HEK293 (cell line): ENCODE results near the gene CDK17.

Source experiments
- CTCF ChIA-PET: fragments of 350-600 bp; formaldehyde crosslinking; extraction: SDS; loops from one replicate; lab custom pipeline; 2021; ENCODE audit warnings: antibody characterized with exemption; lab: Yijun Ruan, JAX
- POLR2A ChIA-PET: fragments of 300-600 bp; formaldehyde crosslinking; extraction: SDS; loops from one replicate; lab custom pipeline; 2020; ENCODE audit warnings: antibody characterized with exemption, inconsistent platforms; lab: Yijun Ruan, JAX
- H3K27ac ChIP-seq: fragments of 200-500 bp; sonication (Bioruptor generic); 2 replicates; pipeline ENCODE4 v1.5.1; 2014; ENCODE audit warnings: low read depth, low read length, control low read depth, inconsistent platforms; ENCODE audit errors: extremely low read depth
- H3K36me3 ChIP-seq, 2 experiments: fragments of 200-500 bp in 1 of 2; sonication (Bioruptor generic) in 1 of 2; 1 replicate in 1 of 2; 2 replicates in 1 of 2; pipeline ENCODE4 v1.5.1; 2014 to 2017; ENCODE audit warnings: inconsistent platforms in 2 of 2, low read length in 2 of 2; ENCODE audit not compliant: control insufficient read depth in 2 of 2, insufficient read depth in 1 of 2
- H3K4me1 ChIP-seq: fragments of 200-500 bp; sonication (Bioruptor generic); 2 replicates; pipeline ENCODE4 v1.5.1; 2014; ENCODE audit warnings: mild to moderate bottlenecking, low read length, inconsistent platforms; ENCODE audit not compliant: control insufficient read depth, insufficient read depth
- H3K4me3 ChIP-seq: 2 replicates; pipeline ENCODE4 v1.5.1; 2011; ENCODE audit warnings: low read depth, mild to moderate bottlenecking, control low read depth, low read length, moderate library complexity
- H3K9me3 ChIP-seq: fragments of 200-500 bp; sonication (Bioruptor generic); 2 replicates; pipeline ENCODE4 v1.5.1; 2014; ENCODE audit warnings: low read depth, low read length, inconsistent platforms; ENCODE audit not compliant: control insufficient read depth, insufficient read depth
- GLIS2 ChIP-seq: fragments of 450-650 bp; formaldehyde crosslinking; IDR thresholded peaks from 2 replicates; pipeline ENCODE4 v1.5.1; 2016; ENCODE audit warnings: missing biosample characterization, missing genetic modification characterization
- HIC1 ChIP-seq: fragments of 450-650 bp; formaldehyde crosslinking; IDR thresholded peaks from 2 replicates; pipeline ENCODE4 v1.5.1; 2016; ENCODE audit warnings: missing biosample characterization, missing genetic modification characterization
- IKZF3 ChIP-seq: fragments of 450-650 bp; IDR thresholded peaks from 2 replicates; pipeline ENCODE4 v1.5.0; 2018; ENCODE audit warnings: missing biosample characterization, mild to moderate bottlenecking, missing genetic modification characterization, moderate library complexity
- KLF7 ChIP-seq: fragments of 450-650 bp; formaldehyde crosslinking; IDR thresholded peaks from 2 replicates; pipeline ENCODE4 v1.5.1; 2016; ENCODE audit warnings: missing biosample characterization, missing genetic modification characterization, borderline replicate concordance
- MEIS1 ChIP-seq: sonication (generic); formaldehyde crosslinking; IDR thresholded peaks from 2 replicates; pipeline ENCODE4 v1.8.1; 2022; ENCODE audit warnings: missing genetic modification reagents, mild to moderate bottlenecking, borderline replicate concordance
- PRDM2 ChIP-seq: fragments of 450-650 bp; formaldehyde crosslinking; IDR thresholded peaks from 2 replicates; pipeline ENCODE4 v1.5.1; 2016; ENCODE audit warnings: missing biosample characterization, missing genetic modification characterization, borderline replicate concordance
- SP3 ChIP-seq: fragments of 450-650 bp; formaldehyde crosslinking; IDR thresholded peaks from 2 replicates; pipeline ENCODE4 v1.5.1; 2016; ENCODE audit warnings: missing biosample characterization, missing genetic modification characterization
- ZBTB17 ChIP-seq: fragments of 450-650 bp; formaldehyde crosslinking; IDR thresholded peaks from 2 replicates; pipeline ENCODE4 v1.5.1; 2016; ENCODE audit warnings: missing biosample characterization, missing genetic modification characterization
- ZBTB21 ChIP-seq: fragments of 450-650 bp; formaldehyde crosslinking; IDR thresholded peaks from 2 replicates; pipeline ENCODE4 v1.5.1; 2017; ENCODE audit warnings: missing biosample characterization, missing genetic modification characterization
- ZEB2 ChIP-seq: fragments of 450-650 bp; formaldehyde crosslinking; IDR thresholded peaks from 2 replicates; pipeline ENCODE4 v1.5.1; 2016; ENCODE audit warnings: missing biosample characterization, missing genetic modification characterization
- ZFHX2 ChIP-seq: fragments of 450-650 bp; formaldehyde crosslinking; conservative IDR thresholded peaks from 2 replicates; pipeline ENCODE4 v1.5.1; 2016; ENCODE audit warnings: missing biosample characterization, missing genetic modification characterization
- ZNF112 ChIP-seq: fragments of 450-650 bp; formaldehyde crosslinking; IDR thresholded peaks from 2 replicates; pipeline ENCODE4 v1.5.0; 2017; ENCODE audit warnings: missing biosample characterization, missing genetic modification characterization
- ZNF214 ChIP-seq: fragments of 450-650 bp; formaldehyde crosslinking; IDR thresholded peaks from 2 replicates; pipeline ENCODE4 v1.5.1; 2017; ENCODE audit warnings: missing biosample characterization, mild to moderate bottlenecking, missing genetic modification characterization, borderline replicate concordance
- ZNF26 ChIP-seq: fragments of 450-650 bp; formaldehyde crosslinking; IDR thresholded peaks from 2 replicates; pipeline ENCODE4 v1.5.1; 2016; ENCODE audit warnings: missing biosample characterization, missing genetic modification characterization
- ZNF266 ChIP-seq: fragments of 450-650 bp; formaldehyde crosslinking; IDR thresholded peaks from 2 replicates; pipeline ENCODE4 v1.5.1; 2016; ENCODE audit warnings: missing biosample characterization, missing genetic modification characterization, low read depth
- ZNF404 ChIP-seq: fragments of 450-650 bp; formaldehyde crosslinking; IDR thresholded peaks from 2 replicates; pipeline ENCODE4 v1.5.1; 2017; ENCODE audit warnings: missing biosample characterization, missing genetic modification characterization
- ZNF521 ChIP-seq: fragments of 450-650 bp; formaldehyde crosslinking; IDR thresholded peaks from 2 replicates; pipeline ENCODE4 v1.5.1; 2017; ENCODE audit warnings: missing biosample characterization, mild to moderate bottlenecking, missing genetic modification characterization
- ZNF548 ChIP-seq: fragments of 450-650 bp; formaldehyde crosslinking; IDR thresholded peaks from 2 replicates; pipeline ENCODE4 v1.5.1; 2016; ENCODE audit warnings: missing biosample characterization, missing genetic modification characterization
- ZNF707 ChIP-seq: fragments of 450-650 bp; formaldehyde crosslinking; IDR thresholded peaks from 2 replicates; pipeline ENCODE4 v1.5.1; 2016; ENCODE audit warnings: missing biosample characterization, missing genetic modification characterization
- ZNF776 ChIP-seq: fragments of 450-650 bp; formaldehyde crosslinking; IDR thresholded peaks from 2 replicates; pipeline ENCODE4 v1.5.0; 2017; ENCODE audit warnings: missing biosample characterization, missing genetic modification characterization, borderline replicate concordance
- ZNF837 ChIP-seq: fragments of 450-650 bp; formaldehyde crosslinking; IDR thresholded peaks from 2 replicates; pipeline ENCODE4 v1.5.1; 2016; ENCODE audit warnings: missing biosample characterization, missing genetic modification characterization
- ZNF843 ChIP-seq: fragments of 450-650 bp; formaldehyde crosslinking; IDR thresholded peaks from 2 replicates; pipeline ENCODE4 v1.5.1; 2016; ENCODE audit warnings: missing biosample characterization, missing genetic modification characterization
- ZSCAN5A ChIP-seq: fragments of 450-650 bp; formaldehyde crosslinking; IDR thresholded peaks from 2 replicates; pipeline ENCODE4 v1.5.1; 2016; ENCODE audit warnings: missing biosample characterization, missing genetic modification characterization

The CDK17 gene

GRCh38 chr12:96338852-96339471, 61.3 kb downstream of the CDK17 start:
- Histone ChIP-seq H3K4me3 (no peak overlapping the region), H3K4me1 (no peaks in the 10 kb centered on the region), H3K36me3 (no peaks in the 10 kb centered on the region)
- CTCF ChIA-PET: interaction anchor here (0.7 kb wide), 1 partner anchor 396 kb away, joined by 3 read pairs; the partner anchor contains the start of gene CCDC38
- TF ChIP-seq ZNF776 (no peak), IKZF3 (tag by site-specific recombination) (no peak), SP3 (tag by site-specific recombination) (no peak), ZNF266 (tag by site-specific recombination) (no peak), ZSCAN5A (no peak), ZEB2 (tag by site-specific recombination) (no peak), ZNF404 (no peak), ZNF837 (tag by site-specific recombination) (no peak), ZBTB17 (tag by site-specific recombination) (no peak)
- TF ChIP-seq, all 188 proteins: peak for 0
- H3K9me3 ChIP-seq: no peaks in the 10 kb centered on the region; the same call in 1 of the 2 replicates
- no peak overlapping the region for H3K27ac ChIP-seq
- POLR2A ChIA-PET: no interaction called here

GRCh38 chr12:96337953-96338352, 62.3 kb downstream of the CDK17 start:
- Histone ChIP-seq H3K27ac (no peak overlapping the region), H3K4me1 (no peaks in the 10 kb centered on the region), H3K36me3 (no peaks in the 10 kb centered on the region), H3K4me3 (no peak overlapping the region), H3K9me3 (no peaks in the 10 kb centered on the region; the same call in 1 of the 2 replicates)
- ChIA-PET CTCF (no interaction called here), POLR2A (no interaction called here)
- TF ChIP-seq ZNF112 (tag by site-specific recombination) (no peak), ZFHX2 (tag by site-specific recombination) (no peak), ZNF843 (tag by site-specific recombination) (no peak), ZBTB21 (tag by site-specific recombination) (no peak), MEIS1 (no peak), KLF7 (tag by site-specific recombination) (no peak), ZNF214 (tag by site-specific recombination) (no peak), ZNF26 (tag by site-specific recombination) (no peak), PRDM2 (tag by site-specific recombination) (no peak), HIC1 (tag by site-specific recombination) (no peak), GLIS2 (tag by site-specific recombination) (no peak), ZNF521 (no peak), ZNF548 (tag by site-specific recombination) (no peak), ZNF707 (tag by site-specific recombination) (no peak)
